Right lung (tissue), 5 donors: Measurements from ENCODE around the gene NUTF2. TPM values are rescaled to one million over a fixed set of nuclear protein-coding genes. Genes with fewer than 3 reads are reported as not detected.

Experiments
- DNase-seq, 2 donors: peaks; one replicate each; pipeline ENCODE4 v3.0.0-alpha.2; 2013
- polyA plus RNA-seq, 5 donors: library from polyadenylated mRNA; unstranded; fragments of 120-200 nt; gene quantifications; one replicate each; pipeline versions ENCODE4 v1.2.1 to v1.2.3, GENCODE V29; 2013; ENCODE audit warnings: inconsistent platforms in 1 of 5, low replicate concordance in 1 of 5; ENCODE audit not compliant: insufficient read length in 5 of 5, insufficient read depth in 1 of 5

Gene NUTF2
- polyA plus RNA-seq, 5 donors = 106 to 132 (median 111) TPM

- DNase-seq = no peak
Measured at GRCh38 chr16:67881621-67882161, 35.0 kb downstream of the NUTF2 start.

- DNase-seq = no peak
Measured at GRCh38 chr16:67882374-67883145, 35.8 kb downstream of the NUTF2 start.

GRCh38 chr16:67883146-67883871 lies 36.6 kb downstream of the NUTF2 start:
- DNase-seq = no peak

- no peak for DNase-seq
Measured at GRCh38 chr16:67883872-67884261, 37.1 kb downstream of the NUTF2 start.

- DNase-seq = peak; percentile 83
Measured at GRCh38 chr16:67884684-67885083, 38.0 kb downstream of the NUTF2 start, which contains the start of gene NRN1L. Gene NRN1L, plus strand, starts transcription at chr16:67884885. Its CDS starts 19 bp downstream, at chr16:67884904.

- DNase-seq = no peak
Measured at GRCh38 chr16:67885545-67885944, 38.8 kb downstream of the NUTF2 start.

- DNase-seq = no peak
Measured at GRCh38 chr16:67885976-67886375, 39.2 kb downstream of the NUTF2 start.

- peak; percentile 46 to 63 for DNase-seq
Measured at GRCh38 chr16:67886387-67886786, 39.7 kb downstream of the NUTF2 start.

GRCh38 chr16:67888331-67888730 lies 41.6 kb downstream of the NUTF2 start:
- DNase-seq = no peak

GRCh38 chr16:67892375-67892774 lies 45.6 kb downstream of the NUTF2 start:
- no peak for DNase-seq

- peak; percentile 93 to 94 for DNase-seq
Measured at GRCh38 chr16:67892899-67893742, 46.4 kb downstream of the NUTF2 start, which contains the start of gene PSKH1. Gene PSKH1, plus strand, starts transcription at chr16:67893254. Its CDS starts 15,496 bp downstream, at chr16:67908750.

GRCh38 chr16:67893743-67894399 lies 47.1 kb downstream of the NUTF2 start:
- no peak for DNase-seq

GRCh38 chr16:67897231-67897630 lies 50.5 kb downstream of the NUTF2 start:
- DNase-seq = no peak

- DNase-seq = no peak
Measured at GRCh38 chr16:67901734-67902133, 55.0 kb downstream of the NUTF2 start.

GRCh38 chr16:67902831-67903230 lies 56.1 kb downstream of the NUTF2 start:
- DNase-seq = no peak

GRCh38 chr16:67907397-67908180 lies 60.9 kb downstream of the NUTF2 start:
- DNase-seq = no peak

GRCh38 chr16:67909056-67909742 lies 62.5 kb downstream of the NUTF2 start:
- no peak for DNase-seq

- no peak for DNase-seq
Measured at GRCh38 chr16:67910158-67910557, 63.4 kb downstream of the NUTF2 start.

GRCh38 chr16:67914758-67915495 lies 68.2 kb downstream of the NUTF2 start:
- no peak for DNase-seq
